Measurements from ENCODE around the gene ZNF396.

The ZNF396 gene

GRCh38 chr18:35376742-35377695, at the start of gene ZNF396:
Gene ZNF396, minus strand, starts transcription at chr18:35377337. Its CDS starts 3,045 bp downstream, at chr18:35374292.
- TF ChIP-seq CTCF (IDR thresholded peaks at IDR 0.05; ENCODE audit: insufficient read depth, low read length, poor library complexity, severe bottlenecking), result no peak
- TF ChIP-seq EZH2phosphoT487 (conservative IDR thresholded peaks at IDR 0.05; ENCODE audit: low read length), result no peak
- Histone ChIP-seq H3F3A (ENCODE audit: insufficient read depth) (no peaks in the 10 kb centered on the region), H3K9me2 (replicated peaks; ENCODE audit: insufficient read depth, low read length) (no peaks in the 10 kb centered on the region), H2AFZ (ENCODE audit: low read depth, low read length, severe bottlenecking) (peak within 1 kb of the TSS; percentile 99), H3K27me3 (ENCODE audit: low read length) (no peaks in the 10 kb centered on the region), H3K27ac (ENCODE audit: low read depth, low read length) (no peak within 1 kb of the TSS), H3K36me3 (ENCODE audit: low read length) (no peaks in the 10 kb centered on the region), H3K79me2 (ENCODE audit: insufficient read depth, low read length) (no peaks in the 10 kb centered on the region), H3K4me3 (ENCODE audit: insufficient read depth, low read length, poor library complexity, severe bottlenecking) (peak within 1 kb of the TSS; percentile 64), H4K20me1 (ENCODE audit: low read depth, low read length) (no peaks in the 10 kb centered on the region), H3K4me2 (ENCODE audit: low read depth, low read length, poor library complexity, severe bottlenecking) (peak within 1 kb of the TSS; percentile 61), H3K9me3 (ENCODE audit: insufficient read depth, low read length) (no peaks in the 10 kb centered on the region), H3K9ac (ENCODE audit: low read length) (peak within 1 kb of the TSS; percentile 63)

GRCh38 chr18:35426786-35427185, 49.6 kb upstream of the ZNF396 start:
- Histone ChIP-seq H3K4me2 (ENCODE audit: low read depth, low read length, poor library complexity, severe bottlenecking) (no peak overlapping the region), H3K27me3 (ENCODE audit: low read length) (no peaks in the 10 kb centered on the region), H3K36me3 (ENCODE audit: low read length) (no peaks in the 10 kb centered on the region), H3K9me2 (replicated peaks; ENCODE audit: insufficient read depth, low read length) (no peaks in the 10 kb centered on the region), H3K9me3 (ENCODE audit: insufficient read depth, low read length) (no peaks in the 10 kb centered on the region), H3K4me3 (ENCODE audit: insufficient read depth, low read length, poor library complexity, severe bottlenecking) (no peak overlapping the region), H3K79me2 (ENCODE audit: insufficient read depth, low read length) (no peaks in the 10 kb centered on the region), H3K27ac (ENCODE audit: low read depth, low read length) (no peak overlapping the region), H4K20me1 (ENCODE audit: low read depth, low read length) (no peaks in the 10 kb centered on the region), H3K9ac (ENCODE audit: low read length) (no peak overlapping the region), H2AFZ (ENCODE audit: low read depth, low read length, severe bottlenecking) (no peak overlapping the region), H3F3A (ENCODE audit: insufficient read depth) (no peaks in the 10 kb centered on the region)
- no peak for TF ChIP-seq EZH2phosphoT487 (conservative IDR thresholded peaks at IDR 0.05; ENCODE audit: low read length)
- TF ChIP-seq CTCF (IDR thresholded peaks at IDR 0.05; ENCODE audit: insufficient read depth, low read length, poor library complexity, severe bottlenecking), result no peak

GRCh38 chr18:35424356-35424755, 47.2 kb upstream of the ZNF396 start:
- Histone ChIP-seq H3K9me3 (ENCODE audit: insufficient read depth, low read length) (no peaks in the 10 kb centered on the region), H3K9me2 (replicated peaks; ENCODE audit: insufficient read depth, low read length) (no peaks in the 10 kb centered on the region), H3K36me3 (ENCODE audit: low read length) (no peaks in the 10 kb centered on the region), H3K27me3 (ENCODE audit: low read length) (no peaks in the 10 kb centered on the region), H3K9ac (ENCODE audit: low read length) (no peak overlapping the region), H3K27ac (ENCODE audit: low read depth, low read length) (no peak overlapping the region), H3K79me2 (ENCODE audit: insufficient read depth, low read length) (no peaks in the 10 kb centered on the region), H2AFZ (ENCODE audit: low read depth, low read length, severe bottlenecking) (no peak overlapping the region), H3K4me2 (ENCODE audit: low read depth, low read length, poor library complexity, severe bottlenecking) (no peak overlapping the region), H3K4me3 (ENCODE audit: insufficient read depth, low read length, poor library complexity, severe bottlenecking) (no peak overlapping the region), H4K20me1 (ENCODE audit: low read depth, low read length) (no peaks in the 10 kb centered on the region), H3F3A (ENCODE audit: insufficient read depth) (no peaks in the 10 kb centered on the region)
- TF ChIP-seq CTCF (IDR thresholded peaks at IDR 0.05; ENCODE audit: insufficient read depth, low read length, poor library complexity, severe bottlenecking) (no peak), EZH2phosphoT487 (conservative IDR thresholded peaks at IDR 0.05; ENCODE audit: low read length) (no peak)

Measured in SU-DHL-6 (cell line).